H1 (cell line): ENCODE data around the gene TMEM86B. TPM values are rescaled to one million over a fixed set of nuclear protein-coding genes. Genes with fewer than 3 reads are reported as not detected.

Source experiments
- ATF3 ChIP-seq: IDR thresholded peaks from 2 replicates; pipeline ENCODE4 v1.6.1; 2011; ENCODE audit warnings: low read depth, mild to moderate bottlenecking, low read length; ENCODE audit not compliant: insufficient read depth
- BACH1 ChIP-seq: IDR thresholded peaks from 2 replicates; pipeline ENCODE4 v1.6.1; 2012; ENCODE audit warnings: low read length, improper control_type of control experiment
- CBX5 ChIP-seq: fragments of 300-800, 300-1000 bp; sonication (generic); IDR thresholded peaks from 2 replicates; pipeline ENCODE4 v1.7.1; 2016; ENCODE audit warnings: antibody characterized with exemption, low read length, low read depth
- CEBPB ChIP-seq: IDR thresholded peaks from 2 replicates; pipeline ENCODE4 v1.6.1; 2012; ENCODE audit warnings: low read depth, low read length
- CHD1 ChIP-seq: IDR thresholded peaks from 2 replicates; pipeline ENCODE4 v1.6.1; 2012; ENCODE audit warnings: low read depth, low read length, improper control_type of control experiment
- CHD2 ChIP-seq: IDR thresholded peaks from 2 replicates; pipeline ENCODE4 v1.6.1; 2012; ENCODE audit warnings: low read length, improper control_type of control experiment
- FOSL1 ChIP-seq: IDR thresholded peaks from 2 replicates; pipeline ENCODE4 v1.6.1; 2011; ENCODE audit warnings: mild to moderate bottlenecking, low read depth, low read length, moderate library complexity; ENCODE audit not compliant: insufficient read depth
- JUN ChIP-seq: IDR thresholded peaks from 2 replicates; pipeline ENCODE4 v1.6.1; 2011; ENCODE audit warnings: low read depth, mild to moderate bottlenecking, improper control_type of control experiment, low read length
- KDM4A ChIP-seq: IDR thresholded peaks from one replicate; pipeline ENCODE4 v1.7.1; 2012; ENCODE audit warnings: low read depth, mild to moderate bottlenecking, moderate library complexity, low read length, inconsistent platforms; ENCODE audit not compliant: severe bottlenecking
- KDM5A ChIP-seq: fragments of 200-600 bp; IDR thresholded peaks from 2 replicates; pipeline ENCODE4 v1.7.1; 2012; ENCODE audit warnings: mild to moderate bottlenecking, low read length, inconsistent platforms, mixed read lengths
- MAFK ChIP-seq: IDR thresholded peaks from 2 replicates; pipeline ENCODE4 v1.6.1; 2012; ENCODE audit warnings: low read depth, mild to moderate bottlenecking, improper control_type of control experiment, low read length
- POU5F1 ChIP-seq: IDR thresholded peaks from 2 replicates; pipeline ENCODE4 v1.6.1; 2011; ENCODE audit warnings: low read depth, mild to moderate bottlenecking, low read length, moderate library complexity
- RBBP5 ChIP-seq: IDR thresholded peaks from 2 replicates; pipeline ENCODE4 v1.7.1; 2012; ENCODE audit warnings: low read depth, mild to moderate bottlenecking, inconsistent platforms, low read length, moderate library complexity, borderline replicate concordance
- RFX5 ChIP-seq: IDR thresholded peaks from 2 replicates; pipeline ENCODE4 v1.6.1; 2011; ENCODE audit warnings: low read depth, low read length, improper control_type of control experiment, borderline replicate concordance
- SAP30 ChIP-seq: fragments of 300-600 bp; sonication (generic); IDR thresholded peaks from 2 replicates; pipeline ENCODE4 v1.7.1; 2012; ENCODE audit warnings: low read length, moderate library complexity, mild to moderate bottlenecking, inconsistent platforms; ENCODE audit not compliant: insufficient read depth, insufficient replicate concordance
- SIRT6 ChIP-seq: IDR thresholded peaks from one replicate; pipeline ENCODE4 v1.7.1; 2012; ENCODE audit warnings: low read length, inconsistent platforms
- SP2 ChIP-seq: IDR thresholded peaks from 2 replicates; pipeline ENCODE4 v1.6.1; 2012; ENCODE audit warnings: mild to moderate bottlenecking, low read length, inconsistent platforms
- SUZ12 ChIP-seq: fragments of 200-600 bp; sonication (generic); IDR thresholded peaks from 2 replicates; pipeline ENCODE4 v1.6.1; 2012; ENCODE audit warnings: mild to moderate bottlenecking, inconsistent platforms, low read length, moderate library complexity, mixed read lengths
- TAF1 ChIP-seq: IDR thresholded peaks from 2 replicates; pipeline ENCODE4 v1.6.1; 2011; ENCODE audit warnings: mild to moderate bottlenecking, low read depth, low read length
- TCF12 ChIP-seq: IDR thresholded peaks from 2 replicates; pipeline ENCODE4 v1.6.1; 2011; ENCODE audit warnings: low read depth, mild to moderate bottlenecking, low read length
- ZNF274 ChIP-seq: IDR thresholded peaks from 2 replicates; pipeline ENCODE4 v1.7.0; 2012; ENCODE audit warnings: low read length, borderline replicate concordance; ENCODE audit errors: extremely low read depth
- polyA plus RNA-seq, 7 experiments: library from polyadenylated mRNA; depleted of rRNA in 3 of 7; stranded (reverse) in 5 of 7; unstranded in 2 of 7; fragments of >200 nt in 5 of 7; fragments of 200-250 nt in 2 of 7; gene quantifications; 1 replicate in 5 of 7; 2 replicates in 1 of 7; 4 replicates in 1 of 7; pipeline versions ENCODE4 v1.2.1 to v1.2.3, GENCODE V29; 2011 to 2013; ENCODE audit warnings: missing spikeins in 2 of 7, mixed read lengths in 2 of 7
- total RNA-seq: library from RNA; stranded (reverse); fragmentation: NEBNext Ultra II Directional; extraction: Animal tissue kit (Norgen Biotek cat#: 25700); gene quantifications from 2 replicates; pipeline ENCODE4 v1.2.1, GENCODE V29; 2021
- TF ChIP-seq, protein P1 (sequence below): IDR thresholded peaks from 2 replicates; pipeline ENCODE4 v1.6.1; 2012; ENCODE audit warnings: low read length, inconsistent platforms

Gene TMEM86B
- total and polyA plus RNA-seq, 2 of the 8 experiments (the other 6 are each of a cell fraction or from before 2014, with no cell fraction given), result 2.0 to 2.9 TPM

- TF ChIP-seq SIRT6 (no peak), CHD1 (no peak), CEBPB (no peak), POU5F1 (no peak), SP2 (no peak), BACH1 (0 out of 2 replicates have a peak, but pooled peaks have one; percentile 28), TCF12 (0 out of 2 replicates have a peak, but pooled peaks have one; percentile 20), JUN (peak; percentile 80; the same call in 1 of the 2 replicates), KDM5A (no peak), SAP30 (peak; percentile 54), RBBP5 (no peak), ZNF274 (no peak), MAFK (no peak), FOSL1 (no peak), ATF3 (no peak), KDM4A (peak; percentile 42), TAF1 (peak; percentile 42; the same call in 1 of the 2 replicates), CBX5 (no peak), SUZ12 (no peak), CHD2 (no peak; the same call in 1 of the 2 replicates), RFX5 (peak; percentile 74; the same call in 1 of the 2 replicates)
- TF ChIP-seq, protein P1, sequence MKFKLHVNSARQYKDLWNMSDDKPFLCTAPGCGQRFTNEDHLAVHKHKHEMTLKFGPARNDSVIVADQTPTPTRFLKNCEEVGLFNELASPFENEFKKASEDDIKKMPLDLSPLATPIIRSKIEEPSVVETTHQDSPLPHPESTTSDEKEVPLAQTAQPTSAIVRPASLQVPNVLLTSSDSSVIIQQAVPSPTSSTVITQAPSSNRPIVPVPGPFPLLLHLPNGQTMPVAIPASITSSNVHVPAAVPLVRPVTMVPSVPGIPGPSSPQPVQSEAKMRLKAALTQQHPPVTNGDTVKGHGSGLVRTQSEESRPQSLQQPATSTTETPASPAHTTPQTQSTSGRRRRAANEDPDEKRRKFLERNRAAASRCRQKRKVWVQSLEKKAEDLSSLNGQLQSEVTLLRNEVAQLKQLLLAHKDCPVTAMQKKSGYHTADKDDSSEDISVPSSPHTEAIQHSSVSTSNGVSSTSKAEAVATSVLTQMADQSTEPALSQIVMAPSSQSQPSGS, result peak; percentile 92
Observed at GRCh38 chr19:55178781-55179599, 49.6 kb downstream of the TMEM86B start (continued).
